Measurements from ENCODE around the gene UBE2D4.
"Not testable (repeated sequence)": the region's sequence is repeated elsewhere in the genome, so short reads cannot be mapped to it uniquely, and the experiment has no call there.

Gene UBE2D4

DNA sequence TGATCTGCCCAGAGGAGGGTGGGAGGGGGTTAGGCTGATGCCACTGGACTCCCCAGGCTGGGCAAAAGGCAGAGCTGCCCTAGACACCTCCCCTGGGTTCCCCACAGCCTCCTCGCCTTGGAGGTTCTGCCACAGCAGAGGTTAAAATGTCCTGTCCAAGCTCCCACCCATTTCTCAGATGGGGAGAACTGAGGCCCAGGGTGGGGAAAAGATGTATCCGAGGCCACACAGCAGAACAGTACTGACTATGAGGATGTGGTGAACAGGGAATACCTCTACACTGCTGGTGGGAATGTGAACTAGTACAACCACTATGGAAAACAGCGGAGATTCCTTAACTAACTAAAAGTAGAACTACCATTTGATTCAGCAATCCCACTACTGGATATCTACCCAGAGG, 40.2 kb downstream of the UBE2D4 start:
- not testable (repeated sequence) for DNase-seq (ENCODE audit: low read depth in 2 of 2)

- DNase-seq (ENCODE audit: low read depth in 2 of 2), result not testable (repeated sequence)
These were observed 42.2 kb downstream of the UBE2D4 start for GRCh38 chr7:43968172-43969040.

DNA sequence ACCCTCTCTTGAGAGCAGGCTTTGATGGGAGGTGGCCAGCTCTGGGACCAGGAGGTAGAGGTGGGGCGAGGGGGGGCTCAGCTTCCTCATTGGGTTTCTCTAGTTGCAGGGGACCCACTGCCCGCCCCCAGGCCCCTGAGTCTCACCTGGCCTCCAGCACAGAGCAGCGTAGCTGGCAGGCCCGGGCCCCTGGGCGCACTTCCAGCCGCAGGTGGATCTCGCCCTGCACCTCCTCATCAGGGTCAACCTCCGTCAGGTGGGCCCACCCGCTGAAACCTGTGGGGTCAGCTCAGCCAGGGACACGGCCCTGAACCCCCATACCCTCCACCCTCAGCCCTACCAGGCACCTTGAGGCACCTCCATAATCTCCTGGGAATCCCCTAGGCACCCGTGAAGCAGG, 43.4 kb downstream of the UBE2D4 start:
- DNase-seq (ENCODE audit: low read depth in 2 of 2), result not testable (repeated sequence)

DNA sequence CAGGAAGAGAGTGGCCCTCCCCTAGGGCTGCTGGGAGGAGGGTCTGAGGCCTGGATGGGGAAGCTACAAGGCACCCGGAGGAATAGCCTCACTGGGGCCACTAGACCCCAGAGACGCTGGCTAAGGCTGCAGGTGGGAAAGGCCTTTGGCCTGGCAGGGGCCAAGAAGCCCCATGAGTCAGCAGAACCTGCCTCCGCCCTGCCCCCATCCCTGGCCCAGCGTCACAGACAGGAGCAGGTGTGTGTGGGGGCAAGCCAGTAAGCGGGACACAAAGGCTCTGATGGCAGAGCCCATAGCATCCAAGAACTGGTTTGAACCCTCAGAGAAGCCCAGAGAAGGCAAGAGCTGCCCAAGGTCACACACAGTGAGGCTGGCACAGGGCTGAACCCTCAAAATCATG, 44.5 kb downstream of the UBE2D4 start:
- not testable (repeated sequence) for DNase-seq (ENCODE audit: low read depth in 2 of 2)

DNA sequence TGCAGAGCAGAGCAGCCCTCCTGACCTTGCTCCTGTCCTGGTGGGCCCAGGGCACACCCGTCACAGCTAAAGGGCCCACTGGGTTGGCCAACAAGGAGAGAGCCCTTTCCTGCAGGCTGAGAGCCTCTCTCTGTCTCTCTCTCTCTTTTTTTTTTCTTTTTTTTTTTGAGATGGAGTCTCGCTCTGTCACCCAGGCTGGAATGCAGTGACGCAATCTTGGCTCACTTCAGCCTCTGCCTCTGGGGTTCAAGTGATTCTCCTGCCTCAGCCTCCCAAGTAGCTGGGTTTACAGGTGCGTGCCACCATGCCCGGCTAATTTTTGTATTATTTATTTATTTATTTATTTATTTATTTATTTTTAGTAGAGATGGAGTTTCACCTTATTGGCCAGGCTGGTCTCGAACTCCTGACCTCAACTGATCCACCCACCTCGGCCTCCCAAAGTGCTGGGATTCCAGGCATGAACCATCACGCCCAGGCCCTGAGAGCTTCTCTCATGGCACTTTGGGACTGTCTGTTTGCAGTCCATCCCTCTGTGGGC, 47.9 kb downstream of the UBE2D4 start:
- not testable (repeated sequence) for DNase-seq (ENCODE audit: low read depth in 2 of 2)

DNA sequence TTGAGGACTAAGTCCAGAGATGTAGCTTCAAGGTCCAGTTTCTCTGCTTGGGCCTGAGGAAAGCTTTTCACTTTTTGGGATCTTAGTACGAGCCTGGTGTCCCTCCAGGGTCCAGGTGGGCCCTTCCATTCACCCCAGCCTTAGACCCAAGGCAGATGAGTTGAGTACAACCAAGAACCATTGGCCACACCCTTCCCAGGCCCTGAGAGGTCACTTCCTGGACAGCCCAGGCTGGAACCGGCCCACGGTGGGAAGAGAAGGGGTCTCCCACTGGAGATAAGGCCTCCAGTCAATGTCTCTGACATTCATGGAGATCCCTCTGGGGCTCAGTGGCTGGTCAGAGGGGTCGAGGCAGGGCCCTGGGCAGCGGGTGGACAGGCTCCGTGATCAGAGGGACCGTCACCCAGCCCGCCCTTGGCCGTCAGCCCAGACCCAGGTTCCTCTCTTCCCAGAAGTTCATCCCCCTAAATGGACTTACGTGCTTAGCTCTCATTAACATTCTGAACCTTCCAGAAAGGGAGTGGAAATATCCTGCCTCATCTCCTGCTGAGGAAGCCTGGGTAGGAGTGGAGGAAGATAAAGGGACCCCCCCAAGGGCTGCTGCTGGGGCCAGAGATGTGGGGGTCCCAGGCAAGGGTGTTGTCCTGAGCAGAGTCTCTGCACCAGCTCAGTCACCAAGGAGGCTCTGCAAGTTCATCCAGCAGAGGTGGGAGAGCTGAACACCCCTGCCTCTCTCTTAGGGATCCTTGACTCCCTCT, 48.7 kb downstream of the UBE2D4 start:
- not testable (repeated sequence) for DNase-seq (ENCODE audit: low read depth in 2 of 2)

DNA sequence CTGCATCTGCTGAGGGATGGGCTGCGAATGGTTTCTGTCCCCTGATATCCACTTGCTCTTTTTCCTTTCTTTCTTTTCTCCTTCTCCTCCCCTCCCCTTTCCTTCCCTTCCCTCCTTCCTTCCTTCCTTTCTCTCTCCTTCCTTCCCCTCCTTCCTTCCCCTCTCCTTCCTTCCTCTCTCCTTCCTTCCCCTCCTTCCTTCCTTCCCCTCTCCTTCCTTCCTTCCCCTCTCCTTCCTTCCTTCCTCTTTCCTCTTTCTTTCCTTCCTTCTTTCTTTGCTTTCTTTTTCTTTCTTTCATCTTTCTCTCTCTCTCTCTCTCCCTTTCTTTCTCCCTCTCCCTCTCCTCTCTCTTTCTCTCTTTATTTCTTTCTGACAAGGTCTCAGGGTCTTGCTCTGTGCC, 51.3 kb downstream of the UBE2D4 start:
- DNase-seq (ENCODE audit: low read depth in 2 of 2), result no peak

GRCh38 chr7:43978102-43978501, 51.9 kb downstream of the UBE2D4 start:
- not testable (repeated sequence) for DNase-seq (ENCODE audit: low read depth in 2 of 2)

GRCh38 chr7:43982848-43983247, 56.6 kb downstream of the UBE2D4 start:
- DNase-seq (ENCODE audit: low read depth in 2 of 2), result not testable (repeated sequence)

DNA sequence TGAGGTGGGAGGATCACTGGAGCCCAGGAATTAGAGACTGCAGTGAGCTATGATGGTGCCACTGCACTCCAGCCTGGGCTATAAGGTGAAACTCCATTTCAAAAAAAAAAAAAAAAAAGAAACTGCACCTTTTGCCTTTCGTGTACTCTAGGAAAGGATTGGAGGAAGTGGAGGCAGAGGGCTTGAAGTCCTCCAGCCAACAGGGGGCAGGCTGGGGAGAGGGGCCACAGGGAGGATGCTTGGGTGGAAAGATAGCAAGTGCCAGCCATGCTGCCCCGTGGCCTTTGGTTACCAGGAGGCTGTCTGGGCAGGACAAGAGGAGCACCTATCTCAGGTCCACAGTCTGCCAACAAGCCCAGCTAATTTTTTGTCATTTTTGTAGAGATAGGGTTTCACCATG, 57.5 kb downstream of the UBE2D4 start:
- DNase-seq (ENCODE audit: low read depth in 2 of 2), result not testable (repeated sequence)

DNA sequence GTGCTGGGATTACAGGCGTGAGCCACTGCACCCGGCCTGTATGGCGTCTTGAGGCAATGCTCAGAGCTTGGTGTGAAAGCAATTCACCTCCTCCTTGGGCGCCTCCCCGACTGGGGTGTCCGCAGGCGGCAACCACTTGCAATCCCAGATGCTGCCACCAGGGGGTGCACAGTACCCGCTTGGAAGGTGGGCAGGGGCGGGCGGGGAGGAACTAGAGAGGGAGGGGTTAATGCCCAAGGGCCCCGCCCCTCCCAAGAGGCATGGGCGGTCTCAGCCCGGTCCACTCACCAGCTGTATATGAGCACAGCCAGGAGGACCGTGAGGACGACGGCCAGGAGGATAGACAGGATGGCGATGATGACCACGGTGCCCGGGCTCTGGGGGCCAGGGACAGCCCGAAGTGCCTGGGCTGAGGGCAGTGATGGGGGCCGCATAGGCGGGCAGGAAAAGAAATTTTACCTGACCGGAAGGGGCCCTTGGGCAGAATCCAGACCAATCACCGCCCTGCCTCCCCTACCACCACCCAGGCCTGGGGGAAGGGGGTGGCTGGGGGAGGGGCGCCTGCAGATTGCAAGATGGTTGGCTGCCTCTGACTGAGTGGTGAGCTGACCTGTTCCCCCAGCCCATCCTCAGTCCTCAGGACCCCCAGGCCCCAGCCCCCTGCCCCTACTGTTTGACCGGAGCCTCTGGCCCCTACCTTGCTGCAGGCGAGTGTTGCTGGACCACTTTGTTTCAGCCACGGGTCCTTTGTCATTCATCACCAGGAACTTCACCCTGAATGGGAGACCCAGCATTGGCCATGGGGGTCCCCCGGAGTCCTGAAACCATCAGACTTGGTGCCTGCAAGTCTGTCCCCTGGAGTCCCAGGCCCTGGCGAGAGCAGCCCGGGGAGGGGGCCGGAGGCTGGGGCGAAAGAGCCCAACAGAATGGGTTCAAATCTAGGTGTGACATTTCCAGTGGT, 59.9 kb downstream of the UBE2D4 start:
- DNase-seq (ENCODE audit: low read depth in 2 of 2), result peak; percentile 70 to 91

- DNase-seq (ENCODE audit: low read depth in 2 of 2), result not testable (repeated sequence)
These were observed 61.2 kb downstream of the UBE2D4 start for GRCh38 chr7:43987476-43987875.

GRCh38 chr7:43990011-43990585, 63.9 kb downstream of the UBE2D4 start:
- DNase-seq (ENCODE audit: low read depth in 2 of 2), result not testable (repeated sequence)

DNA sequence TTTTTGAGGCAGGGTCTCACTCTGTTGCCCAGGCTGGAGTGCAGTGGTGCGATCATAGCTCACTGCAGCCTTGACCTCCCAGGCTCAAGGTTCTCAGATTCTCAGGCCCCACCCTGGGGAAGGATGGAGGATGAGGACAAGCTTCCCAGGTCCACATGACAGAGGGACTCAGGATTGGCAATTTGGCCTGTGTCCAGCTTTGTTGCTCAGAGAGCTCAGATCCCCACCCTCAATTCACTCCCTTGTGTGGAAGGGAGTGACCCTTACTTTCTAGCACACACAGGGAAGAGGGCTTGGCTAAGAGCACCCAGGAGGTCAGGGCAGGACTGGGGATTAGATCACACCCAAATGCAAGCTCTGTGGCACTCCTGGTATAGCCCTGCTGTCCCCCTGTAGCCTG, 64.6 kb downstream of the UBE2D4 start:
- not testable (repeated sequence) for DNase-seq (ENCODE audit: low read depth in 2 of 2)

GRCh38 chr7:43992896-43993295, 66.7 kb downstream of the UBE2D4 start:
- DNase-seq (ENCODE audit: low read depth in 2 of 2), result not testable (repeated sequence)

- not testable (repeated sequence) for DNase-seq (ENCODE audit: low read depth in 2 of 2)
These were observed 68.4 kb downstream of the UBE2D4 start for GRCh38 chr7:43994681-43995080.

GRCh38 chr7:43997532-43997931, 71.3 kb downstream of the UBE2D4 start, which contains the start of gene SPDYE1:
Gene SPDYE1, plus strand, starts transcription at chr7:43997897. Its CDS starts 2,053 bp downstream, at chr7:43999950.
- not testable (repeated sequence) for DNase-seq (ENCODE audit: low read depth in 2 of 2)

Data from stimulated activated CD4-positive, alpha-beta T cell treated with anti-CD3 and anti-CD28 coated beads, Interleukin-1b, Interleukin-23, amount 100 ng/mL, for 1 hour (primary cell).